OCI-M2 (cell line): Measurements from ENCODE around the gene PKHD1.

Experiments used
- DNase-seq: peaks from one replicate; lab custom pipeline; 2025; ENCODE audit not compliant: unreplicated experiment; lab: John Stamatoyannopoulos, UW

PKHD1 gene

GRCh38 chr6:51630011-51630410 lies 457.4 kb downstream of the PKHD1 start:
- DNase-seq, result no peak

- no peak for DNase-seq
These were observed 461.0 kb downstream of the PKHD1 start for GRCh38 chr6:51626391-51626790.

- no peak for DNase-seq
These were observed 461.8 kb downstream of the PKHD1 start for GRCh38 chr6:51625566-51625965.

GRCh38 chr6:51620971-51621370 lies 466.4 kb downstream of the PKHD1 start:
- no peak for DNase-seq

- no peak for DNase-seq
These were observed 468.2 kb downstream of the PKHD1 start for GRCh38 chr6:51619042-51619799.

GRCh38 chr6:51618563-51618962 lies 468.9 kb downstream of the PKHD1 start:
- DNase-seq, result no peak

- no peak for DNase-seq
These were observed 469.7 kb downstream of the PKHD1 start for GRCh38 chr6:51617751-51618150.

GRCh38 chr6:51616243-51616642 lies 471.2 kb downstream of the PKHD1 start:
- DNase-seq, result no peak

GRCh38 chr6:51614725-51615124 lies 472.7 kb downstream of the PKHD1 start:
- no peak for DNase-seq

- DNase-seq, result no peak
These were observed 473.9 kb downstream of the PKHD1 start for GRCh38 chr6:51613558-51613957.

- DNase-seq, result no peak
These were observed 478.5 kb downstream of the PKHD1 start for GRCh38 chr6:51608932-51609331.

GRCh38 chr6:51608383-51608782 lies 479.0 kb downstream of the PKHD1 start:
- no peak for DNase-seq

GRCh38 chr6:51600514-51600913 lies 486.9 kb downstream of the PKHD1 start:
- DNase-seq, result no peak

GRCh38 chr6:51598171-51598570 lies 489.2 kb downstream of the PKHD1 start:
- DNase-seq, result no peak

- no peak for DNase-seq
These were observed 492.4 kb downstream of the PKHD1 start for GRCh38 chr6:51594981-51595380.

- DNase-seq, result no peak
These were observed 502.1 kb downstream of the PKHD1 start for GRCh38 chr6:51585264-51585663.

GRCh38 chr6:51584163-51584562 lies 503.2 kb downstream of the PKHD1 start:
- DNase-seq, result no peak

GRCh38 chr6:51578994-51579393 lies 508.4 kb downstream of the PKHD1 start:
- no peak for DNase-seq

GRCh38 chr6:51578362-51578761 lies 509.1 kb downstream of the PKHD1 start:
- no peak for DNase-seq

- DNase-seq, result no peak
These were observed 513.4 kb downstream of the PKHD1 start for GRCh38 chr6:51574040-51574439.

GRCh38 chr6:51571168-51571567 lies 516.2 kb downstream of the PKHD1 start:
- DNase-seq, result no peak

- no peak for DNase-seq
These were observed 517.1 kb downstream of the PKHD1 start for GRCh38 chr6:51570168-51570921.
